SK-N-DZ (cell line): ENCODE data around the gene UCK2.

Experiments used
- DNase-seq: peaks from one replicate; pipeline ENCODE4 v3.0.0-alpha.2; 2015; ENCODE audit warnings: low spot score

The UCK2 gene

GRCh38 chr1:165855010-165855838, 27.8 kb downstream of the UCK2 start:
- no peak for DNase-seq

GRCh38 chr1:165856021-165856420, 28.6 kb downstream of the UCK2 start:
- no peak for DNase-seq

GRCh38 chr1:165856606-165857005, 29.2 kb downstream of the UCK2 start:
- DNase-seq, result no peak

- peak; percentile 35 for DNase-seq
These were observed 29.8 kb downstream of the UCK2 start for GRCh38 chr1:165857046-165857801.

GRCh38 chr1:165858364-165858823, 31.0 kb downstream of the UCK2 start:
- peak; percentile 10 for DNase-seq

- DNase-seq, result peak; percentile 32
These were observed 31.8 kb downstream of the UCK2 start for GRCh38 chr1:165858967-165859845.

- no peak for DNase-seq
These were observed 32.7 kb downstream of the UCK2 start for GRCh38 chr1:165860065-165860464.

GRCh38 chr1:165861911-165862310, 34.5 kb downstream of the UCK2 start:
- no peak for DNase-seq

GRCh38 chr1:165862448-165862847, 35.0 kb downstream of the UCK2 start:
- no peak for DNase-seq

- DNase-seq, result no peak
These were observed 35.9 kb downstream of the UCK2 start for GRCh38 chr1:165863346-165863745.

GRCh38 chr1:165865633-165866340, 38.4 kb downstream of the UCK2 start:
- no peak for DNase-seq

GRCh38 chr1:165869343-165869742, 41.9 kb downstream of the UCK2 start:
- no peak for DNase-seq

- DNase-seq, result peak; percentile 27
These were observed 44.1 kb downstream of the UCK2 start for GRCh38 chr1:165871311-165872067.

GRCh38 chr1:165873481-165873880, 46.1 kb downstream of the UCK2 start:
- DNase-seq, result no peak

- no peak for DNase-seq
These were observed 47.2 kb downstream of the UCK2 start for GRCh38 chr1:165874643-165875042.

GRCh38 chr1:165875171-165875570, 47.8 kb downstream of the UCK2 start:
- DNase-seq, result no peak

GRCh38 chr1:165875604-165876003, 48.2 kb downstream of the UCK2 start:
- DNase-seq, result no peak

GRCh38 chr1:165876121-165876520, 48.7 kb downstream of the UCK2 start:
- DNase-seq, result no peak

- no peak for DNase-seq
These were observed 50.0 kb downstream of the UCK2 start for GRCh38 chr1:165877411-165877810.

GRCh38 chr1:165877940-165878556, 50.6 kb downstream of the UCK2 start:
- no peak for DNase-seq
